Esophagus squamous epithelium (tissue), 4 donors: ENCODE data around the gene GPX4.

Experiments
- CTCF ChIP-seq, 6 experiments: fragments of 450-650 bp in 4 of 6; fragments of 200-600 bp in 2 of 6; sonication (generic) in 2 of 6; IDR thresholded peaks; one replicate each; pipeline ENCODE4 v1.5.1; 2016 to 2019; ENCODE audit warnings: antibody characterized with exemption in 6 of 6, mild to moderate bottlenecking in 4 of 6, moderate library complexity in 4 of 6
- POLR2A ChIP-seq, 4 donors: fragments of 450-650 bp; IDR thresholded peaks; one replicate each; pipeline ENCODE4 v1.6.1; 2017; ENCODE audit warnings: antibody characterized with exemption in 4 of 4, mild to moderate bottlenecking in 4 of 4, moderate library complexity in 3 of 4

GRCh38 chr19:1125601-1126467 is 22.0 kb downstream of the GPX4 start:
- TF ChIP-seq POLR2A (IDR thresholded peaks at IDR 0.05) (no peak), CTCF (IDR thresholded peaks at IDR 0.05) (no peak)
